SJSA1 (cell line): ENCODE measurements around the gene LEO1. TPM values are rescaled to one million over a fixed set of nuclear protein-coding genes. Genes with fewer than 3 reads are reported as not detected.
"Not testable (repeated sequence)": the region's sequence is repeated elsewhere in the genome, so short reads cannot be mapped to it uniquely, and the experiment has no call there.

Experiments
- DNase-seq, 2 experiments: peaks; one replicate each; pipeline ENCODE4 v3.0.0-alpha.2; 2015 to 2020; ENCODE audit warnings: low spot score in 2 of 2, low read depth in 1 of 2
- H3K27ac ChIP-seq: fragments of 250-450 bp; sonication (Bioruptor Pico); 2 replicates; pipeline ENCODE4 v1.5.1; 2020; ENCODE audit warnings: mild to moderate bottlenecking, moderate library complexity
- H3K27me3 ChIP-seq: fragments of 250-450 bp; sonication (Bioruptor Pico); replicated peaks from 2 replicates; pipeline ENCODE4 v1.5.1; 2020; ENCODE audit warnings: mild to moderate bottlenecking, moderate library complexity
- H3K36me3 ChIP-seq: fragments of 250-450 bp; sonication (Bioruptor Pico); 2 replicates; pipeline ENCODE4 v1.5.1; 2020; ENCODE audit warnings: mild to moderate bottlenecking
- H3K4me1 ChIP-seq: fragments of 250-450 bp; sonication (Bioruptor Pico); replicated peaks from 2 replicates; pipeline ENCODE4 v1.6.1; 2021; ENCODE audit warnings: mild to moderate bottlenecking
- H3K4me3 ChIP-seq: fragments of 250-450 bp; sonication (Bioruptor Pico); 2 replicates; pipeline ENCODE4 v1.5.1; 2020; ENCODE audit warnings: mild to moderate bottlenecking
- H3K9me3 ChIP-seq: fragments of 250-450 bp; sonication (Bioruptor Pico); replicated peaks from 2 replicates; pipeline ENCODE4 v1.5.1; 2020; ENCODE audit warnings: mild to moderate bottlenecking
- total RNA-seq: library from RNA; depleted of rRNA; stranded (reverse); fragments of >200 nt; shearing (Covaris generic); gene quantifications from 2 replicates; pipeline ENCODE4 v1.2.3, GENCODE V29; 2014

The LEO1 gene
- total RNA-seq, 1 experiment from 2014 or later: 47.7 TPM

GRCh38 chr15:52010633-52011595 lies 39.3 kb upstream of the LEO1 start:
- peaks cover 47% of the 10 kb centered on the region for H3K4me1 ChIP-seq
- peak; percentile 64 to 83 for DNase-seq
- peak overlapping the region; percentile 37 for H3K27ac ChIP-seq
- H3K27me3 ChIP-seq: no peaks in the 10 kb centered on the region
- no peak overlapping the region for H3K4me3 ChIP-seq
- no peaks in the 10 kb centered on the region for H3K9me3 ChIP-seq
- H3K36me3 ChIP-seq: no peaks in the 10 kb centered on the region

DNA sequence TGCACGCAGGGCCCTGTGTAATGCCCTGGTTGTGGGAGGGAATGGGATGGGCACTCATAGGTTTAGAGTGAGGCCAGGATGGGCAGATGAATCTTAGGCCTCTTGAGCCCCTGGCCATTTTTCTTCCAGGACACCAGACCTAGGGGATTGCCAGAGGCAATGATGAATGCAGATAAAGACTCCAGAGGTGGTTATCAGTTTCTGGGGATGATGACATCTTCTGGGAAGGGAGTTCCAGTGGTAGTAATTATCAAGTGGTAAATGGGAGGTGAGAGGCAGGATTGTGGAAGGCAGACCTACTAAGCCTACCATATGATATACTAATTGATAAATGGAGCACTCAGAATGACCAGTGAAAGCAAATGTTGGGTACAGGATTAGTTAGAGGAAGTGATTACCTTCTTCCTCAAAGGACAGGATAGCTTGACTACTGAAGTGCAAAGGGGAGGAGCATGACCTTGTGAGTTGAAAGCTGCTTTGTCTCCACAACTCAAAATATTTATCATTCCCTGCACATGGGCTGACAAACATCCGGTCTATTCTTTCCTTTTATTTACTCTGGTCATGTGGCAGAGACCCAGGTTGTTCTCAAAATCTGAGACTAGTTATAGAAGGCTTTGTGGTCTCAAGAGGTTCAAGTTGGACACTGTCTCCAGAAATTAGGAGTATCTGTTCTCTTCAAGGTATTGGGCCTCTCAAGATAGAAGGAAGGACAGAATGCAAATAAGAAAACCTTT lies 37.3 kb upstream of the LEO1 start:
- Histone ChIP-seq H3K9me3 (no peaks in the 10 kb centered on the region), H3K27me3 (no peaks in the 10 kb centered on the region), H3K27ac (no peak overlapping the region), H3K36me3 (no peaks in the 10 kb centered on the region), H3K4me3 (no peak overlapping the region), H3K4me1 (peaks cover 51% of the 10 kb centered on the region)
- DNase-seq: peak in 1 of 2 experiments; percentile 39

DNA sequence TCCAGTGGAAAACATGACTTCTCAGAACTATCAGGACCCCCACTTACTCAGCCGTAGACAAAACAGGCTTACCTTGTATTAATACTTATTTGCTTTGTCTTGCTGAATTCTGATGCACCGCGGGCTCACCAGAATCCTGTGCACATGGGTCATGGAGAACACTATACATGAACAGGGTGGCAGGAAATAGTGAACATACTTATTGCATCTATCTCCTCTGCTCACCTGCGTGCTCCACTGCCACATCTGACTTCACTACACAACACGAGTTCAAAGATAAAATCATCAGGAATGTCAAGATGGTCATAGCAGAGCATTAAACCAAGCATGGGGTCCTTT lies 36.8 kb upstream of the LEO1 start:
- H3K4me3 ChIP-seq: no peak overlapping the region
- no peaks in the 10 kb centered on the region for H3K27me3 ChIP-seq
- DNase-seq: no peak
- no peaks in the 10 kb centered on the region for H3K36me3 ChIP-seq
- peaks cover 48% of the 10 kb centered on the region for H3K4me1 ChIP-seq
- H3K27ac ChIP-seq: no peak overlapping the region
- no peaks in the 10 kb centered on the region for H3K9me3 ChIP-seq

- H3K36me3 ChIP-seq: no peaks in the 10 kb centered on the region
- DNase-seq: no peak
- H3K27me3 ChIP-seq: no peaks in the 10 kb centered on the region
- H3K9me3 ChIP-seq: no peaks in the 10 kb centered on the region
- peak overlapping the region; percentile 26 for H3K27ac ChIP-seq
- no peak overlapping the region for H3K4me3 ChIP-seq
- peaks cover 35% of the 10 kb centered on the region for H3K4me1 ChIP-seq
These were observed 35.2 kb upstream of the LEO1 start for GRCh38 chr15:52006702-52007340.

GRCh38 chr15:52005748-52006701 lies 34.4 kb upstream of the LEO1 start:
- DNase-seq: peak in 1 of 2 experiments; percentile 49
- Histone ChIP-seq H3K4me1 (peaks cover 27% of the 10 kb centered on the region), H3K36me3 (no peaks in the 10 kb centered on the region), H3K27me3 (no peaks in the 10 kb centered on the region), H3K4me3 (no peak overlapping the region), H3K27ac (peak overlapping the region; percentile 26), H3K9me3 (no peaks in the 10 kb centered on the region)

- H3K4me1 ChIP-seq: peaks cover 23% of the 10 kb centered on the region
- no peak overlapping the region for H3K27ac ChIP-seq
- no peaks in the 10 kb centered on the region for H3K36me3 ChIP-seq
- H3K4me3 ChIP-seq: no peak overlapping the region
- no peaks in the 10 kb centered on the region for H3K27me3 ChIP-seq
- H3K9me3 ChIP-seq: no peaks in the 10 kb centered on the region
- no peak for DNase-seq
These were observed 33.2 kb upstream of the LEO1 start for GRCh38 chr15:52004806-52005205.

DNA sequence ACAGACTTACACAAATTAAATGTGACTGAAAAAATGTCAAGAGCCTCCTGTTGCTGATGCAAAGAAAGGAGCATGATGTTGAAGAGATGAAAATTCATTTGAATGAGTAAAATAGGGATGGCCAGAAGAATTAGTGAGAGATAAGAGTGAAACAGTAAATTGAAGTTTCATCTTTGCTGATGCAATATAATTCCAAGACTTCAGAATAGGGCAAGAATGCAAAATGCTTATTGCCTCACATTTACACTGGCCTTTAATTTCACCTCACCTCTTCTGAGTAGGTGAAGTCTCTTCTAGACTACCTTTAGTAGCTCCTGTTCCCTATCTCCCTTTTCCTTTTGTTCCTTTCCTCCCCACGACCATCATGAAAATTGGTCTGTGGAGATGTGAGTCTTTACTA lies 32.1 kb upstream of the LEO1 start:
- H3K9me3 ChIP-seq: no peaks in the 10 kb centered on the region
- H3K27ac ChIP-seq: no peak overlapping the region
- no peaks in the 10 kb centered on the region for H3K36me3 ChIP-seq
- H3K27me3 ChIP-seq: no peaks in the 10 kb centered on the region
- H3K4me3 ChIP-seq: no peak overlapping the region
- DNase-seq: no peak
- peaks cover 17% of the 10 kb centered on the region for H3K4me1 ChIP-seq

DNA sequence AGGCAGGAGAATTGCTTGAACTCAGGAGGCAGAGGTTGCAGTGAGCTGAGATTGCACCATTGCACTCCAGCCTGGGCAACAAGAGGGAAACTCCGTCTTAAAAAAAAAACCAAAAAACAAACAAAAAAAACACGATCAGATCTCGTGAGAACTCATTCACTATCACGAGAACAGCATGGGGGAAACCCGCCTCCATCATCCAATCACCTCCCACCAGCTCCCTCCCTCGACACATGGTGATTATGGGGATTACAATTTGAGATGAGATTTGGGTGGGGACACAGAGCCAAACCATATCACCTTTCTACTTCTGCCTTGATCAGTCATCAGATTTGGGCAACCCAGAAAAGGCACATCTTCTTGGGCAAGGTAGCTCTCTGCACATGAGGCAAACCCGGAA lies 31.5 kb upstream of the LEO1 start:
- not testable (repeated sequence) for H3K27ac ChIP-seq, DNase-seq, H3K27me3 ChIP-seq, H3K9me3 ChIP-seq, H3K4me3 ChIP-seq, H3K36me3 ChIP-seq
- peaks cover 16% of the 10 kb centered on the region for H3K4me1 ChIP-seq

GRCh38 chr15:52002351-52002750 lies 30.8 kb upstream of the LEO1 start:
- no peaks in the 10 kb centered on the region for H3K36me3 ChIP-seq
- peaks cover 16% of the 10 kb centered on the region for H3K4me1 ChIP-seq
- H3K9me3 ChIP-seq: no peaks in the 10 kb centered on the region
- DNase-seq: no peak
- no peak overlapping the region for H3K4me3 ChIP-seq
- H3K27me3 ChIP-seq: no peaks in the 10 kb centered on the region
- no peak overlapping the region for H3K27ac ChIP-seq

GRCh38 chr15:51992953-51993352 lies 21.4 kb upstream of the LEO1 start:
- H3K27me3 ChIP-seq: no peaks in the 10 kb centered on the region
- H3K27ac ChIP-seq: no peak overlapping the region
- no peak for DNase-seq
- H3K36me3 ChIP-seq: no peaks in the 10 kb centered on the region
- H3K4me3 ChIP-seq: no peak overlapping the region
- no peaks in the 10 kb centered on the region for H3K9me3 ChIP-seq
- peaks cover 16% of the 10 kb centered on the region for H3K4me1 ChIP-seq

DNA sequence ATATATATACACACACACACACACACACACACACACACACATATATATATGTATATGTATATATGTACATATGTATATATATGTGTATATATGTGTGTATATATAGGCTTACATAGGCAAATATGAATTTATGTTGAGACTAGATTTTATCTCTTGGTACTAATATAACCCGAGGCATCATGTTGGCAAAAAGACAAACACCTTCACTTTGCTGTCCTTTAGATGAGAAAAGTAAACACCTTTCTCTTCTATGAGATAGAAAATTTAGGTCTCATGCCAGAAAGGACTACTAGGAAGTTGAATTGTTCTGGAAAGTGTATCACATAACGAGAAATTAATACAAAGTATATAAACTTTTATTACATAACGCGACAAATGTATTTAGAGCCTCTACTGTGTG lies 19.6 kb upstream of the LEO1 start:
- Histone ChIP-seq H3K4me3 (no peak overlapping the region), H3K36me3 (no peaks in the 10 kb centered on the region), H3K27ac (no peak overlapping the region), H3K9me3 (no peaks in the 10 kb centered on the region), H3K27me3 (no peaks in the 10 kb centered on the region), H3K4me1 (peaks cover 16% of the 10 kb centered on the region)
- DNase-seq: no peak

DNA sequence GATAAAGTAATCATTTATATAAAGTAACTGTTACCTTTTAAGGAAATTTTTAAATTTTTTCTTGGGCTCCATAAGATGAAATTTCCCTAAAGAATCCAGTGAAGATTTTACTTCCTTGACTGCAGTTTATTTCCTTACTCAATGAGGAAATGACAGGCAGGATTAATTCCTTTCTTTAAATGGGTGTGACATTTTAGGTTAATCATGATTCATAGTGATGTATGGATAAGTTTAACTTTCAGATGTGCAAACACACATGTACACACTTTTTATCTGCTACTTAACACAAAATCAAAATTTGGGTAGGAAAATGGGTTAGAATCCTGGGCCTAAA lies 11.2 kb upstream of the LEO1 start:
- Histone ChIP-seq H3K4me1 (peaks cover 11% of the 10 kb centered on the region), H3K36me3 (no peaks in the 10 kb centered on the region), H3K27ac (no peak overlapping the region), H3K9me3 (no peaks in the 10 kb centered on the region), H3K27me3 (no peaks in the 10 kb centered on the region), H3K4me3 (no peak overlapping the region)
- DNase-seq: no peak
